Central memory CD4-positive, alpha-beta T cell (primary cell): ENCODE measurements around the gene TMEM123.
"Not testable (repeated sequence)": the region's sequence is repeated elsewhere in the genome, so short reads cannot be mapped to it uniquely, and the experiment has no call there.

Experiments used
- DNase-seq: peaks from one replicate; pipeline ENCODE4 v3.0.0; 2022

TMEM123 gene

GRCh38 chr11:102448869-102449224 is 3.7 kb downstream of the TMEM123 start:
- DNase-seq, result no peak

GRCh38 chr11:102447941-102448868 is 4.4 kb downstream of the TMEM123 start:
- no peak for DNase-seq

- DNase-seq, result no peak
These were observed 5.4 kb downstream of the TMEM123 start for GRCh38 chr11:102447193-102447592.

DNA sequence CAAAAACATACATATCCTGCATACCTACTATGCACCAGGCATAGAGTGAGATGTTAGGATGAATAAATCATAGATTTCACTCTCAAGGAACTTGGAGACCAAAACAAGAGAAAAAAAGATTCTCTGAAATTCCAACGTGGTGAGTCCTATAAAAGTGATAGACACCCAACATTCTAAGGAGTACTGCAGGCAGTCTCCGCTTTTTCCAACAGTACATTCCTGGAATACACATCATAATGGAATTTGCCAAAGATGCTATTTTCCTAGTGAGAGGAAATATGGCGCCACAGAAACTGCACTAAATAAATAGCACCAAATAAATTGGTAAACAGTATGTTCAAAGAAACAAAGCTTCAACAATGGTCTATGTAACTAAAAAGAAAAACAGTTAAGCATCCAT is 6.0 kb downstream of the TMEM123 start:
- no peak for DNase-seq

- not testable (repeated sequence) for DNase-seq
These were observed 7.9 kb downstream of the TMEM123 start for GRCh38 chr11:102444693-102445092.

- DNase-seq, result not testable (repeated sequence)
These were observed 8.4 kb downstream of the TMEM123 start for GRCh38 chr11:102444142-102444541.

DNA sequence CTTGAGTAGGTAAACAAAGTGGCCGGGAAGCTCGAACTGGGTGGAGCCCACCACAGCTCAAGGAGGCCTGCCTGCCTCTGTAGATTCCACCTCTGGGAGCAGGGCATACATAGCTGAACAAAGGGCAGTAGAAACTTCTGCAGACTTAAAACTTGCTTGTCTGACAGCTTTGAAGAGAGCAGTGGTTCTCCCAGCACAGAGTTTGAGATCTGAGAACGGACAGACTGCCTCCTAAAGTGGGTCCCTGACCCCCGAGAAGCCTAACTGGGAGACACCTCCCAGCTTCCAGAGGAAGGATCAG is 13.6 kb downstream of the TMEM123 start:
- DNase-seq, result not testable (repeated sequence)

DNA sequence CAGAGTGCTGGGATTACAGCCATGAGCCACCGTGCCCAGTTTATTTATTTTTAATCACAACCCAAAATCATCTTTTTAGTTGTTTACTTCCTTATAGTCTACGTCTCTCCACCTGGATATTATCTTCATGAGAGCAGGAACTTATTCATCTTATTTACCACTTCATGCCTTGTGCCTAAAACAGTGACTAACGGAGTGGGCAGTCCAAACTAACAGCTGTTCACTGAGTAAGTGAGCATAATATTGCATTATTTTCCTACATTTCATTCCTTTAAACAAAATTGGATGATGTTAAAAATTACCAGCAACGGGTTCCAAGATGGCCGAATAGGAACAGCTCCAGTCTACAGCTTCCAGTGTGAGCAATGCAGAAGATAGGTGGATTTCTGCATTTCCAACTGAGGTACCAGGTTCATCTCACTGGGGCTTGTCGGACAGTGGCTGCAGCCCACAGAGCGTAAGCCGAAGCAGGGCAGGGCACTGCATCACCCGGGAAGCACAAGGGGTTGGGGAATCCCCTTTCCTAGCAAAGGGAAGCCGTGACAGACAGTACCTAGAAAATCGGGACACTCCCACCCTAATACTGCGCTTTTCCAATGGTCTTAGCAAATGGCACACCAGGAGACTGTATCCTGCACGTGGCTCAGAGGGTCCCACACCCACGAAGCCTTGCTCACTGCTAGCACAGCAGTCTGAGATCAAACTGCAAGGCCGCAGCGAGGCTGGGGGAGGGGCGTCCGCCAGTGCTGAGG is 14.1 kb downstream of the TMEM123 start:
- DNase-seq, result no peak

DNA sequence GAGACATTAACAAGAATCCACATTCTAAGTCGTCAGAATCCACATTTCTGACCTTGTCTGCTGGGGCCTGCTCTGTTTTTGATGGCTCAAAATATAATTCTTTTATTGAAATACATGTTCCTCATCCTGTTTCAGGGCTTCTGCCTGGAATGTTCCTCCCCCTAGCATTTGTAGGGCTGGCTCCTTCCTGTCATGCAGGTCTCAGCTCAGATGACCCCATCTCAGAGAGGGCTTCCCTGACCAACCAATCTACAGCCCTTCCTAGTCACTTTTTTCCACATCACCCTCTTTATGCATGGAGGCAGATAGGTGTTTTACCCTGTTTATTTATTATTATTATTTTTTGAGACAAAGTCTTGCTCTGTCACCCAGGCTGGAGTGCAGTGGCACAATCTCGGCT is 14.8 kb downstream of the TMEM123 start:
- no peak for DNase-seq

- DNase-seq, result no peak
These were observed 15.6 kb downstream of the TMEM123 start for GRCh38 chr11:102436976-102437375.

DNA sequence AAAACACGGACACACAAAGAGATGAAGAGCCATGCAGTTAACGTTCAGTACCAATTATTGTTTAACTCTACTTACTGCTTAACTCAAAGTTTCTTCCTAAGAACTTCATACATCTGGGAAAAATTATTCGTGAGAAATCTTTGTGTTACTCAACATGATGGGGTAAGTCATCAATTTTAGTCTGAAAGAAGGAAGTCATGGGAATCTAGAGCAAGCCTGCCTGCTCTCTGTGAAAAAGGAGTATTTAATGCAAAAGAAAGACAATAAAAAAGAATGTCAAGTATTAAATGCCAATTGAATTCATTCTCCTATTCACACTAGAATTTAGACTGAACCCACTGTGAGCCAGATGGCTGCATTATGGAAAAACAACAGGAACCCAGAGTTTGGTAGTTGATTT is 16.0 kb downstream of the TMEM123 start:
- no peak for DNase-seq

DNA sequence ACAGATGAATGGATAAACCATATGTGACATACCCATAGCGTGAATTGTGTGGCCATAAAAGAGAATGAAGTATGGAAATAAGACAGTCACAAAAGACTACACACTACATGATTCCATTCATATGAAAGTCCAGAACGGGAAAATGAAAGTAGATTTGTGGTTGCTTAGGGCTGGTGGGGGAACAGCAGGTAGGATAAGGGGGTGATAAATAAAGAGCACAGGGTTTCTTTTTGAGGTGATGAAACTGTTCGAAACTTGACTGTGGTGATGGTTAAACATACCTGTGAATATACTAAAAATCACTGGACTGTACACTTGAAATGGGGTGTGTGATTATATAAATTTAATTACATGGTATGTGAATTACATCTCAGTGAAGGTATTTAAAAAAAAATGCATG is 16.9 kb downstream of the TMEM123 start:
- no peak for DNase-seq

DNA sequence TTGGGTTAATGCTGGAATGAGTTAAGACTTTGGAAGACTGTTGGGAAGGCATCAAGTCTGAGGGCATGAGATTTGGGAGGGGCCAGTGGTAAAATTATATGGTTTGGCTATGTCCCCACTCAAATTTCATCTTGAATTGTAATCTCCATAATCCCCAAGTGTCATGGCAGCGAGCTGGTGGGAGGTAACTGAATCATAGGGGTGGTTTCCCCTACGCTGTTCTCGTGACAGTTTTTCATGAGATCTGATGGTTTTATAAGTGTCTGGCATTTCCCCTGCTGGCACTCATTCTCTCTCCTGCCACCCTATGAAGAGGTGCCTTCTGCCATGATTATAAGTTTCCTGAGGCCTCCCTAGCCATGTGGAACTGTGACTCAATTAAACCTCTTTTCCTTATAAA is 19.0 kb downstream of the TMEM123 start:
- not testable (repeated sequence) for DNase-seq

DNA sequence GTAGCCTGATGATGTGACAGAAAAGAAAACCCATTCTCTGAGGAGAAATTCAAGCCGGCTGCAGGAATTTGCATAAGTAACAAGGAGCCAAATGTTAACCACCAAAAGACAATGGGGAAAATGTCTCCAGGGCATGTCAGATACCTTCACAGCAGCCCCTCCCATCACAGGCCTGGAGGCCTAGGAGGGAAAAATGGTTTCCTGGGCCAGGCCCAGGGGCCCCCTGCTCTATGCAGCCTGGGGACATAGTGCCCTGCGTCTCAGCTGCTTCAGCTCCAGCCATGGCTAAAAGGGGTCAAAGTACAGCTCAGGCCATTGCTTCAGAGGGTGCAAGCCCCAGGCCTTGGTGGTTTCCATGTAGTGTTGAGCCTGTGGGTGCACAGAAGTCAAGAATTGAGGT is 20.0 kb downstream of the TMEM123 start:
- not testable (repeated sequence) for DNase-seq

DNA sequence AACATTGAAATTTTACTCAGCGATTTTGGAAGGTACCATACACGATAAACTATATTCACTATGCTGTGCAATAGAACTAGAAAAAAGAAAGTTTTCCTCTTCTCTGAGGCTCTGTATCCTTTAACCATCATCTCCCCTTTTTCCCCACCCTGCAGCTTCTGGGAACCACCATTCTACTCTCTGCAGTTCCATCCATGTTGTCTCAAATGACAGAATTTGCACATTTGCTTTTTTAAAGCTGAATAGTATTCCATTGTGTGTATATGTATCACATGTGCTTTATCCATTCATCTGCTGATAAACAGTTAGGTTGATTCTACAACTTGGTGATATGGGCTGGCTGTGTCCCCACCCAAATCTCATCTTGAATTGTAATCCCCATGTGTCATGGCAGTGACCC is 21.2 kb downstream of the TMEM123 start:
- no peak for DNase-seq

- DNase-seq, result no peak
These were observed 22.3 kb downstream of the TMEM123 start for GRCh38 chr11:102430158-102430836.

DNA sequence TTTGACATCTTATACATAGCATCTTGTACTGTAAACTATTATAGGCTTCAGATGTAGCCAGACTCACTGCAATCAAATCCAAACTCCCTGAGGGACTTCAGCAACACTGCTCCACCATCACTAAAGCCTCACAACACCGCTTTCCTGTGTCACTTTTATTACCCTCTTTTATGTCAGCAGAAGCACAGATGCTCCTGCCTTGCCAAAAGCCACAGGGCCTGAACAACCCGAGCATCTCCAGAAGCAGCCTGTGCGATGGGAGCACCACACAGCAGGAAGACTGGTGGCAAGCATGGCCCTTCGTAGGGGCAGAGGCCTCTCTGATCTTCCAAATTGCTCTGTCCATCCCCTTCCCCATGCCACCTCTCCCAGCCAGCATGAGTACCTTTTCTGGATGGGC is 22.9 kb downstream of the TMEM123 start:
- no peak for DNase-seq

DNA sequence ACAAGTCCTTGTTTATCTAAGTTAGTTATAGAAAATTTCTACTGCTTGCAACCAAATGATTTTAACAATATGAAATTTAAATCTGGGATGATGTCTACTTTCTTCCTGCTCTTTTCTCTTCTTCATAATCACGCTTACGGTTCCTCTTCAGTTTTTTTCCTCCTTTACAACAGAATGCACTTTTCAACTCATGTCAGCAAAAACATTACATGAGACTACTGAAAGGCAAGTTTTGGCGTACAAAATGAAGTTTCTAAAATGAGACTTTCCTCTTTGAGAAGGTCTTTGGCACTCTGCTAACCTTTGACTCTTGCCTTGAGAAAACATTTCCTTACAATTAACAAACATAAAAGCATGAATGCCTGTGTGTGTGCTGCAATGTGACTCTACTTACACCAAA is 23.3 kb downstream of the TMEM123 start:
- no peak for DNase-seq

DNA sequence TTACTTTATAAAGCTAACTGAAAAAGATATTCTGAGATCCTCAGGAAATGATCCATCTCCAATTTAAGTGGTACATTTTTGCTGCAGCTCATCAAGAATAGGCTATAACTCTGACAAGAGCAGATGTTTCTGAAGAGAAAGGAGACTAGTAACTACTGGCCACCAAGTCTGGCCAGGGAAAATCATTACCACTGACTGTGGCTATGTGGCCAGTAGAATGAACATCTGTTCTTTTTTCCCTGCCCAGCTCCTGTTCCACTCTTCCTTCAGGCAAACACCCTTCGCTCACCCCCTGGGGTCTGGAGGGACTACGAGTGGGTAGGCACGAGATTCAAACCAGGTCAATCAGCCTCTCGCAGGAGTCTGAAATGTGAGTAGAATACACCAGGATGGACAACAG is 23.9 kb downstream of the TMEM123 start:
- no peak for DNase-seq

GRCh38 chr11:102427068-102427467 is 25.5 kb downstream of the TMEM123 start:
- no peak for DNase-seq

- no peak for DNase-seq
These were observed 26.0 kb downstream of the TMEM123 start for GRCh38 chr11:102426570-102426969.

- no peak for DNase-seq
These were observed 26.6 kb downstream of the TMEM123 start for GRCh38 chr11:102426000-102426399.

DNA sequence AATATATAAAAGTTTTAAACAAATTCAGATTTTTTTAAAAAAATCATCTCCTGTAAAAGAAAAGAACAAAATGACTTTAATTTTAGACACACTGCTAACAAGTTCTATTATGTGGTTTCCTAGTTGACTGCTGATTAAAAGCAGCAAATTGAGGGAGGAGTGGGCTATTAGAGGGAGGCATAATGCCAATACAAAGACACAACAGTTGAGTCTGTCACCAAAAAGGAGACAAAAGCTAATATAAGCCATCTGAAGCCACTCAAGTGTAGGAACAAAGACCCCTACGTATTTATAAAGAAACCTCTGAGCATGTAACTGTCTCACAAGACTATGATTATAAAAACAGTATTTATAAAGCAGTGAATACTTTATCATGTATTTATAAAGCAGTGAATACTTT is 28.6 kb downstream of the TMEM123 start:
- DNase-seq, result no peak
